HEK293 (cell line): Measurements from ENCODE around the gene HPCAL1.
"Not testable (repeated sequence)": the region's sequence is repeated elsewhere in the genome, so short reads cannot be mapped to it uniquely, and the experiment has no call there.

ENCODE experiments used
- CTCF ChIA-PET: fragments of 350-600 bp; formaldehyde crosslinking; extraction: SDS; loops from one replicate; lab custom pipeline; 2021; ENCODE audit warnings: antibody characterized with exemption; lab: Yijun Ruan, JAX
- POLR2A ChIA-PET: fragments of 300-600 bp; formaldehyde crosslinking; extraction: SDS; loops from one replicate; lab custom pipeline; 2020; ENCODE audit warnings: antibody characterized with exemption, inconsistent platforms; lab: Yijun Ruan, JAX
- H3K27ac ChIP-seq: fragments of 200-500 bp; sonication (Bioruptor generic); 2 replicates; pipeline ENCODE4 v1.5.1; 2014; ENCODE audit warnings: low read depth, low read length, control low read depth, inconsistent platforms; ENCODE audit errors: extremely low read depth
- H3K36me3 ChIP-seq, 2 experiments: fragments of 200-500 bp in 1 of 2; sonication (Bioruptor generic) in 1 of 2; 1 replicate in 1 of 2; 2 replicates in 1 of 2; pipeline ENCODE4 v1.5.1; 2014 to 2017; ENCODE audit warnings: inconsistent platforms in 2 of 2, low read length in 2 of 2; ENCODE audit not compliant: control insufficient read depth in 2 of 2, insufficient read depth in 1 of 2
- H3K4me1 ChIP-seq: fragments of 200-500 bp; sonication (Bioruptor generic); 2 replicates; pipeline ENCODE4 v1.5.1; 2014; ENCODE audit warnings: mild to moderate bottlenecking, low read length, inconsistent platforms; ENCODE audit not compliant: control insufficient read depth, insufficient read depth
- H3K4me3 ChIP-seq: 2 replicates; pipeline ENCODE4 v1.5.1; 2011; ENCODE audit warnings: low read depth, mild to moderate bottlenecking, control low read depth, low read length, moderate library complexity
- H3K9me3 ChIP-seq: fragments of 200-500 bp; sonication (Bioruptor generic); 2 replicates; pipeline ENCODE4 v1.5.1; 2014; ENCODE audit warnings: low read depth, low read length, inconsistent platforms; ENCODE audit not compliant: control insufficient read depth, insufficient read depth
- HOXA7 ChIP-seq: sonication (generic); formaldehyde crosslinking; IDR thresholded peaks from 2 replicates; pipeline ENCODE4 v1.8.1; 2022; ENCODE audit warnings: missing genetic modification reagents, borderline replicate concordance
- HOXD13 ChIP-seq: sonication (generic); formaldehyde crosslinking; IDR thresholded peaks from 2 replicates; pipeline ENCODE4 v1.8.0; 2022; ENCODE audit warnings: missing genetic modification reagents, borderline replicate concordance
- PBX3 ChIP-seq: sonication (generic); formaldehyde crosslinking; IDR thresholded peaks from 2 replicates; pipeline ENCODE4 v1.8.1; 2022; ENCODE audit warnings: mild to moderate bottlenecking, moderate library complexity, missing genetic modification reagents
- SALL2 ChIP-seq: fragments of 450-650 bp; formaldehyde crosslinking; IDR thresholded peaks from 2 replicates; pipeline ENCODE4 v1.5.0; 2017; ENCODE audit warnings: missing biosample characterization, mild to moderate bottlenecking, missing genetic modification characterization, borderline replicate concordance
- SETDB1 ChIP-seq: IDR thresholded peaks from one replicate; pipeline ENCODE4 v1.6.1; 2017; ENCODE audit warnings: mild to moderate bottlenecking, low read length, moderate library complexity, mixed read lengths; ENCODE audit not compliant: insufficient read length
- WT1 ChIP-seq: fragments of 450-650 bp; formaldehyde crosslinking; IDR thresholded peaks from 2 replicates; pipeline ENCODE4 v1.5.1; 2016; ENCODE audit warnings: missing biosample characterization, missing genetic modification characterization
- YY1 ChIP-seq: fragments of 450-650 bp; formaldehyde crosslinking; IDR thresholded peaks from 2 replicates; pipeline ENCODE4 v1.5.1; 2018; ENCODE audit warnings: missing biosample characterization, missing genetic modification characterization
- ZBTB20 ChIP-seq: fragments of 450-650 bp; formaldehyde crosslinking; IDR thresholded peaks from 2 replicates; pipeline ENCODE4 v1.5.1; 2016; ENCODE audit warnings: missing biosample characterization, missing genetic modification characterization
- ZNF146 ChIP-seq: fragments of 450-650 bp; formaldehyde crosslinking; IDR thresholded peaks from 2 replicates; pipeline ENCODE4 v1.5.1; 2016; ENCODE audit warnings: missing biosample characterization, missing genetic modification characterization
- ZNF239 ChIP-seq: fragments of 450-650 bp; formaldehyde crosslinking; IDR thresholded peaks from 2 replicates; pipeline ENCODE4 v1.5.1; 2016; ENCODE audit warnings: missing biosample characterization, missing genetic modification characterization
- ZNF274 ChIP-seq, 2 experiments: fragments of 200-500 bp in 1 of 2; fragments of 450-650 bp in 1 of 2; sonication (Bioruptor generic) in 1 of 2; formaldehyde crosslinking in 1 of 2; IDR thresholded peaks; 2 replicates each; pipeline versions ENCODE4 v1.5.1 to v1.6.1; 2014 to 2016; ENCODE audit warnings: borderline replicate concordance in 1 of 2, inconsistent platforms in 1 of 2, low read length in 1 of 2, missing biosample characterization in 1 of 2, missing genetic modification characterization in 1 of 2
- ZNF292 ChIP-seq: fragments of 450-650 bp; formaldehyde crosslinking; IDR thresholded peaks from 2 replicates; pipeline ENCODE4 v1.5.1; 2016; ENCODE audit warnings: low read depth, missing biosample characterization, missing genetic modification characterization, borderline replicate concordance
- ZNF391 ChIP-seq: fragments of 450-650 bp; formaldehyde crosslinking; IDR thresholded peaks from 2 replicates; pipeline ENCODE4 v1.5.1; 2016; ENCODE audit warnings: low read depth, missing biosample characterization, missing genetic modification characterization, borderline replicate concordance
- ZNF473 ChIP-seq: fragments of 450-650 bp; formaldehyde crosslinking; IDR thresholded peaks from 2 replicates; pipeline ENCODE4 v1.5.1; 2017; ENCODE audit warnings: missing biosample characterization, missing genetic modification characterization
- ZNF488 ChIP-seq: fragments of 450-650 bp; formaldehyde crosslinking; IDR thresholded peaks from 2 replicates; pipeline ENCODE4 v1.5.1; 2016; ENCODE audit warnings: missing biosample characterization, missing genetic modification characterization
- ZNF555 ChIP-seq: fragments of 450-650 bp; formaldehyde crosslinking; conservative IDR thresholded peaks from 2 replicates; pipeline ENCODE4 v1.5.1; 2017; ENCODE audit warnings: missing biosample characterization, mild to moderate bottlenecking, missing genetic modification characterization, inconsistent platforms
- ZNF623 ChIP-seq: fragments of 450-650 bp; formaldehyde crosslinking; IDR thresholded peaks from 2 replicates; pipeline ENCODE4 v1.5.1; 2016; ENCODE audit warnings: missing biosample characterization, missing genetic modification characterization
- ZNF624 ChIP-seq: fragments of 450-650 bp; formaldehyde crosslinking; IDR thresholded peaks from 2 replicates; pipeline ENCODE4 v1.5.1; 2017; ENCODE audit warnings: missing biosample characterization, missing genetic modification characterization
- ZNF645 ChIP-seq: fragments of 450-650 bp; formaldehyde crosslinking; IDR thresholded peaks from 2 replicates; pipeline ENCODE4; 2016; ENCODE audit warnings: missing biosample characterization, missing genetic modification characterization
- ZNF677 ChIP-seq: fragments of 450-650 bp; IDR thresholded peaks from 2 replicates; pipeline ENCODE4 v1.5.0; 2018; ENCODE audit warnings: missing biosample characterization, mild to moderate bottlenecking, missing genetic modification characterization, moderate library complexity
- TF ChIP-seq, protein P1 (sequence below): fragments of 450-650 bp; formaldehyde crosslinking; IDR thresholded peaks from 2 replicates; pipeline ENCODE4 v1.5.1; 2016; ENCODE audit warnings: missing biosample characterization, missing genetic modification characterization

Gene HPCAL1

GRCh38 chr2:10289891-10290290 lies 12.8 kb upstream of the HPCAL1 start:
- CTCF ChIA-PET = no interaction called here
- H3K4me3 ChIP-seq = no peak overlapping the region
- no peaks in the 10 kb centered on the region for H3K36me3 ChIP-seq
- H3K9me3 ChIP-seq = no peaks in the 10 kb centered on the region
- POLR2A ChIA-PET = no interaction called here
- TF ChIP-seq ZNF146 (tag by site-specific recombination) (no peak), ZBTB20 (tag by site-specific recombination) (no peak)
- H3K27ac ChIP-seq = no peak overlapping the region
- no peaks in the 10 kb centered on the region; the same call in 1 of the 2 replicates for H3K4me1 ChIP-seq

DNA sequence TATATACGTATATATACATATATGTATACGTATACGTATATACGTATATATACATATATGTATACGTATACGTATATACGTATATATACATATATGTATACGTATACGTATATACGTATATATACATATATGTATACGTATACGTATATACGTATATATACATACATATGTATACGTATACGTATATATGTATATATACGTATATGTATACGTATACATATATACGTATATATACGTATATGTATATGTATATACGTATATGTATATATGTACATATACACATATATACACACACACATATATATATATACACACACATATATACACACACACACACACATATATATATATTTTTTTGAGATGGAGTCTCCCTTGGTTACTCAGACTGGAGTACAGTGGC lies 11.3 kb upstream of the HPCAL1 start:
- H3K4me3 ChIP-seq, H3K27ac ChIP-seq, POLR2A ChIA-PET, H3K4me1 ChIP-seq, H3K9me3 ChIP-seq, CTCF ChIA-PET, H3K36me3 ChIP-seq: not testable (repeated sequence)

- Histone ChIP-seq H3K9me3 (no peaks in the 10 kb centered on the region), H3K27ac (no peak overlapping the region), H3K36me3 (no peaks in the 10 kb centered on the region), H3K4me3 (no peak overlapping the region), H3K4me1 (no peaks in the 10 kb centered on the region)
- POLR2A ChIA-PET = no interaction called here
- CTCF ChIA-PET = no interaction called here
- TF ChIP-seq ZNF473 = no peak
- no peak for TF ChIP-seq YY1 (tag by site-specific recombination)
- no peak for TF ChIP-seq ZNF391 (tag by site-specific recombination)
- TF ChIP-seq HOXD13 (CRISPR knock-in tag) = no peak
- no peak for TF ChIP-seq ZNF645 (tag by site-specific recombination)
- TF ChIP-seq, protein P1, sequence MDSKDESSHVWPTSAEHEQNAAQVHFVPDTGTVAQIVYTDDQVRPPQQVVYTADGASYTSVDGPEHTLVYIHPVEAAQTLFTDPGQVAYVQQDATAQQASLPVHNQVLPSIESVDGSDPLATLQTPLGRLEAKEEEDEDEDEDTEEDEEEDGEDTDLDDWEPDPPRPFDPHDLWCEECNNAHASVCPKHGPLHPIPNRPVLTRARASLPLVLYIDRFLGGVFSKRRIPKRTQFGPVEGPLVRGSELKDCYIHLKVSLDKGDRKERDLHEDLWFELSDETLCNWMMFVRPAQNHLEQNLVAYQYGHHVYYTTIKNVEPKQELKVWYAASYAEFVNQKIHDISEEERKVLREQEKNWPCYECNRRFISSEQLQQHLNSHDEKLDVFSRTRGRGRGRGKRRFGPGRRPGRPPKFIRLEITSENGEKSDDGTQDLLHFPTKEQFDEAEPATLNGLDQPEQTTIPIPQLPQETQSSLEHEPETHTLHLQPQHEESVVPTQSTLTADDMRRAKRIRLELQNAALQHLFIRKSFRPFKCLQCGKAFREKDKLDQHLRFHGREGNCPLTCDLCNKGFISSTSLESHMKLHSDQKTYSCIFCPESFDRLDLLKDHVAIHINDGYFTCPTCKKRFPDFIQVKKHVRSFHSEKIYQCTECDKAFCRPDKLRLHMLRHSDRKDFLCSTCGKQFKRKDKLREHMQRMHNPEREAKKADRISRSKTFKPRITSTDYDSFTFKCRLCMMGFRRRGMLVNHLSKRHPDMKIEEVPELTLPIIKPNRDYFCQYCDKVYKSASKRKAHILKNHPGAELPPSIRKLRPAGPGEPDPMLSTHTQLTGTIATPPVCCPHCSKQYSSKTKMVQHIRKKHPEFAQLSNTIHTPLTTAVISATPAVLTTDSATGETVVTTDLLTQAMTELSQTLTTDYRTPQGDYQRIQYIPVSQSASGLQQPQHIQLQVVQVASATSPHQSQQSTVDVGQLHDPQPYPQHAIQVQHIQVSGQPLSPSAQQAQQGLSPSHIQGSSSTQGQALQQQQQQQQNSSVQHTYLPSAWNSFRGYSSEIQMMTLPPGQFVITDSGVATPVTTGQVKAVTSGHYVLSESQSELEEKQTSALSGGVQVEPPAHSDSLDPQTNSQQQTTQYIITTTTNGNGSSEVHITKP (tag by site-specific recombination) = no peak
- TF ChIP-seq SALL2 = no peak
- TF ChIP-seq PBX3 = no peak
- TF ChIP-seq ZNF239 (tag by site-specific recombination) = no peak
- TF ChIP-seq SETDB1 = no peak
- no peak for TF ChIP-seq WT1 (tag by site-specific recombination)
- no peak for TF ChIP-seq ZNF623
- no peak for TF ChIP-seq ZNF292 (tag by site-specific recombination)
- TF ChIP-seq ZNF624 (tag by site-specific recombination) = no peak
- TF ChIP-seq ZNF555 (tag by site-specific recombination) = no peak
- TF ChIP-seq ZNF274 (IDR thresholded peaks at IDR 0.05; ENCODE audit: low read length) = no peak
- TF ChIP-seq ZNF274 (tag by site-specific recombination; IDR thresholded peaks at IDR 0.05; ENCODE audit: borderline replicate concordance) = no peak
- no peak for TF ChIP-seq ZNF488 (tag by site-specific recombination)
- no peak for TF ChIP-seq ZNF677
- no peak for TF ChIP-seq HOXA7 (CRISPR knock-in tag)
Measured at GRCh38 chr2:10292033-10292432, 10.7 kb upstream of the HPCAL1 start.
